GM23338 (cell line): ENCODE measurements around the gene ARCN1. TPM values are rescaled to one million over a fixed set of nuclear protein-coding genes. Genes with fewer than 3 reads are reported as not detected.
A peak's percentile ranks its signal among the peaks of the same experiment; 100 is the strongest.

Experiments used
- ATAC-seq: fragments of 200-7000 bp; cut with Tn5 transposase; 3 replicates; pipeline ENCODE4 v1.9.1; 2020
- DNase-seq: peaks from one replicate; pipeline ENCODE4 v3.0.0-alpha.2; 2015; ENCODE audit warnings: low spot score
- H2AFZ ChIP-seq: fragments of 200-600 bp; sonication (generic); 2 replicates; pipeline ENCODE4 v1.8.0; 2016; ENCODE audit warnings: antibody characterized with exemption, mild to moderate bottlenecking, moderate library complexity
- H3F3A ChIP-seq: fragments of 200-600 bp; sonication (generic); replicated peaks from 2 replicates; pipeline ENCODE4 v1.8.0; 2017; ENCODE audit warnings: antibody characterized with exemption, mixed run types, low read depth
- H3K27ac ChIP-seq: fragments of 200-600 bp; sonication (generic); 2 replicates; pipeline ENCODE4 v1.6.1; 2016; ENCODE audit warnings: low read depth
- H3K27me3 ChIP-seq: fragments of 200-600 bp; sonication (generic); 2 replicates; pipeline ENCODE4 v1.8.0; 2016; ENCODE audit warnings: mild to moderate bottlenecking, mixed run types, moderate library complexity; ENCODE audit not compliant: insufficient read depth
- H3K36me3 ChIP-seq: fragments of 200-600 bp; sonication (generic); 2 replicates; pipeline ENCODE4 v1.8.0; 2016; ENCODE audit warnings: mild to moderate bottlenecking; ENCODE audit not compliant: insufficient read depth
- H3K4me1 ChIP-seq: fragments of 200-600 bp; sonication (generic); 2 replicates; pipeline ENCODE4 v1.8.0; 2016; ENCODE audit warnings: mild to moderate bottlenecking, moderate library complexity; ENCODE audit not compliant: insufficient read depth
- H3K4me2 ChIP-seq: fragments of 200-600 bp; sonication (generic); 2 replicates; pipeline ENCODE4 v1.7.1; 2017; ENCODE audit warnings: mixed run types
- H3K4me3 ChIP-seq: fragments of 200-600 bp; sonication (generic); 2 replicates; pipeline ENCODE4 v1.6.1; 2016; ENCODE audit warnings: mixed run types
- H3K79me2 ChIP-seq: fragments of 200-600 bp; sonication (generic); replicated peaks from 2 replicates; pipeline ENCODE4 v1.8.0; 2017; ENCODE audit warnings: mild to moderate bottlenecking; ENCODE audit not compliant: insufficient read depth
- H3K9me2 ChIP-seq: fragments of 200-600 bp; sonication (generic); 2 replicates; pipeline ENCODE4 v1.8.0; 2017; ENCODE audit not compliant: insufficient read depth
- H4K20me1 ChIP-seq: fragments of 200-600 bp; sonication (generic); replicated peaks from 2 replicates; pipeline ENCODE4 v1.8.0; 2017; ENCODE audit warnings: mild to moderate bottlenecking; ENCODE audit not compliant: insufficient read depth
- H3K27ac Mint-ChIP-seq: 2 replicates; pipeline ENCODE4 v1.8.0; 2020; ENCODE audit warnings: inconsistent platforms, mild to moderate bottlenecking, moderate library complexity, mixed read lengths
- H3K27me3 Mint-ChIP-seq: 3 replicates; pipeline ENCODE4 v1.8.0; 2022; ENCODE audit warnings: low read depth, mild to moderate bottlenecking, moderate library complexity, mixed read lengths, inconsistent platforms; ENCODE audit not compliant: insufficient read depth, poor library complexity
- H3K36me3 Mint-ChIP-seq: 3 replicates; pipeline ENCODE4 v1.8.0; 2021; ENCODE audit warnings: low read depth, mild to moderate bottlenecking, inconsistent platforms, moderate library complexity, mixed read lengths
- H3K4me1 Mint-ChIP-seq: 3 replicates; pipeline ENCODE4 v1.8.0; 2020; ENCODE audit warnings: mild to moderate bottlenecking, inconsistent platforms, mixed read lengths
- H3K4me3 Mint-ChIP-seq: 3 replicates; pipeline ENCODE4 v1.8.0; 2021; ENCODE audit warnings: moderate library complexity, mild to moderate bottlenecking, inconsistent platforms, mixed read lengths
- H3K9me3 Mint-ChIP-seq: 3 replicates; pipeline ENCODE4 v1.8.0; 2020; ENCODE audit warnings: moderate library complexity, mild to moderate bottlenecking, inconsistent platforms, mixed read lengths
- CTCF ChIP-seq, 2 experiments: fragments of 200-600 bp in 1 of 2; sonication (generic) in 1 of 2; conservative IDR thresholded peaks; 2 replicates each; pipeline versions ENCODE4 v1.5.1 to v1.6.1; 2016 to 2017; ENCODE audit warnings: antibody characterized with exemption in 2 of 2, low read depth in 2 of 2, mild to moderate bottlenecking in 2 of 2, moderate library complexity in 1 of 2
- EZH2 ChIP-seq: fragments of 200-600 bp; sonication (generic); IDR thresholded peaks from one replicate; pipeline ENCODE4 v1.8.0; 2017; ENCODE audit warnings: antibody characterized with exemption, mild to moderate bottlenecking, low read depth; ENCODE audit not compliant: unreplicated experiment
- JUNB ChIP-seq: IDR thresholded peaks from one replicate; pipeline ENCODE4 v1.6.1; 2016; ENCODE audit warnings: antibody characterized with exemption; ENCODE audit not compliant: unreplicated experiment
- NANOG ChIP-seq: IDR thresholded peaks from 2 replicates; pipeline ENCODE4 v1.6.1; 2016; ENCODE audit warnings: antibody characterized with exemption, borderline replicate concordance
- POLR2AphosphoS5 ChIP-seq: IDR thresholded peaks from 2 replicates; pipeline ENCODE4 v1.6.1; 2016; ENCODE audit warnings: antibody characterized with exemption, low read depth
- REST ChIP-seq: IDR thresholded peaks from one replicate; pipeline ENCODE4 v1.6.1; 2018; ENCODE audit warnings: antibody characterized with exemption; ENCODE audit not compliant: unreplicated experiment
- STAT1 ChIP-seq: IDR thresholded peaks from one replicate; pipeline ENCODE4 v1.6.1; 2016; ENCODE audit warnings: antibody characterized with exemption; ENCODE audit not compliant: unreplicated experiment
- ZNF114 ChIP-seq: fragments of 250-450 bp; sonication (Bioruptor Pico); IDR thresholded peaks from 2 replicates; pipeline ENCODE4 v1.5.0; 2020; ENCODE audit warnings: mild to moderate bottlenecking, moderate library complexity
- ZNF331 ChIP-seq: fragments of 250-450 bp; sonication (Bioruptor Pico); IDR thresholded peaks from 2 replicates; pipeline ENCODE4 v1.5.0; 2020; ENCODE audit warnings: low read depth, mild to moderate bottlenecking, moderate library complexity
- ZNF462 ChIP-seq: fragments of 250-450 bp; sonication (Bioruptor Pico); IDR thresholded peaks from 2 replicates; pipeline ENCODE4 v1.5.0; 2020; ENCODE audit warnings: mild to moderate bottlenecking, moderate library complexity
- polyA plus RNA-seq: library from polyadenylated mRNA; unstranded; fragments of >200 nt; fragmentation: Nextera tagmentation; extraction: Ambion mirVana; gene quantifications from 2 replicates; pipeline ENCODE4 v1.2.1, GENCODE V29; 2016
- total RNA-seq: library from RNA; depleted of rRNA; stranded (reverse); fragments of >200 nt; shearing (Covaris generic); gene quantifications from 2 replicates; pipeline ENCODE4 v1.2.3, GENCODE V29; 2014

ARCN1 gene
- total and polyA plus RNA-seq, 2 experiments from 2014 or later, result 79.9 to 106 TPM

GRCh38 chr11:118522571-118523072, 49.6 kb upstream of the ARCN1 start:
- H2AFZ ChIP-seq, result no peak overlapping the region
- H3K4me1 Mint-ChIP-seq, result peaks cover 10% of the 10 kb centered on the region; the same call in 2 of the 3 replicates
- H3K4me3 ChIP-seq, result no peak overlapping the region
- TF ChIP-seq CTCF (conservative IDR thresholded peaks at IDR 0.05; ENCODE audit: low read depth in 2 of 2) (peak; percentile 50 to 66), STAT1 (no peak)
- H3K27ac ChIP-seq, result peak overlapping the region; percentile 50; the same call in 1 of the 2 replicates
- H3K36me3 Mint-ChIP-seq, result peaks cover 61% of the 10 kb centered on the region
- no peak overlapping the region for H3K27ac Mint-ChIP-seq
- H3K27me3 ChIP-seq, result no peaks in the 10 kb centered on the region
- no peak overlapping the region for H3K4me3 Mint-ChIP-seq
- H3K79me2 ChIP-seq, result no peaks in the 10 kb centered on the region
- H3K9me3 Mint-ChIP-seq, result no peaks in the 10 kb centered on the region; the same call in 2 of the 3 replicates
- H3K36me3 ChIP-seq, result peaks cover 40% of the 10 kb centered on the region
- H3K4me1 ChIP-seq, result no peaks in the 10 kb centered on the region; the same call in 1 of the 2 replicates
- H3K27me3 Mint-ChIP-seq, result peaks cover 9% of the 10 kb centered on the region
- peaks cover 12% of the 10 kb centered on the region for H4K20me1 ChIP-seq
- H3F3A ChIP-seq, result peaks cover 35% of the 10 kb centered on the region
- no peak overlapping the region for H3K4me2 ChIP-seq
- no peaks in the 10 kb centered on the region; the same call in 1 of the 2 replicates for H3K9me2 ChIP-seq
- ATAC-seq (peak; percentile 80), DNase-seq (peak; percentile 71)

- no peaks in the 10 kb centered on the region; the same call in 1 of the 2 replicates for H3K9me2 ChIP-seq
- no peak overlapping the region for H3K4me2 ChIP-seq
- no peaks in the 10 kb centered on the region for H3K27me3 ChIP-seq
- Mint-ChIP-seq H3K4me3 (no peak overlapping the region), H3K27ac (no peak overlapping the region), H3K36me3 (peaks cover 54% of the 10 kb centered on the region), H3K27me3 (peaks cover 13% of the 10 kb centered on the region), H3K4me1 (peaks cover 15% of the 10 kb centered on the region), H3K9me3 (no peaks in the 10 kb centered on the region; the same call in 2 of the 3 replicates)
- ATAC-seq, result no peak
- H3F3A ChIP-seq, result peaks cover 34% of the 10 kb centered on the region
- DNase-seq, result no peak
- peaks cover 12% of the 10 kb centered on the region for H4K20me1 ChIP-seq
- no peak overlapping the region for H3K4me3 ChIP-seq
- H3K27ac ChIP-seq, result 0 out of 2 replicates have a peak overlapping the region, but pooled peaks have one; percentile 63
- H3K36me3 ChIP-seq, result peaks cover 34% of the 10 kb centered on the region
- peaks cover 4% of the 10 kb centered on the region; the same call in 1 of the 2 replicates for H3K4me1 ChIP-seq
- no peaks in the 10 kb centered on the region for H3K79me2 ChIP-seq
- H2AFZ ChIP-seq, result no peak overlapping the region
- TF ChIP-seq POLR2AphosphoS5 (no peak), REST (no peak), ZNF462 (no peak), EZH2 (no peak), JUNB (no peak), ZNF331 (no peak), NANOG (no peak), ZNF114 (no peak)
These were observed 47.9 kb upstream of the ARCN1 start for GRCh38 chr11:118524356-118524755.
